ENCODE measurements around the gene RASAL2. TPM values are rescaled to one million over a fixed set of nuclear protein-coding genes. Genes with fewer than 3 reads are reported as not detected.

RASAL2 gene
- total and polyA plus RNA-seq, 2 of the 13 experiments (the other 11 are each of a cell fraction or from before 2014, with no cell fraction given) = 5.4 to 5.9 TPM

DNA sequence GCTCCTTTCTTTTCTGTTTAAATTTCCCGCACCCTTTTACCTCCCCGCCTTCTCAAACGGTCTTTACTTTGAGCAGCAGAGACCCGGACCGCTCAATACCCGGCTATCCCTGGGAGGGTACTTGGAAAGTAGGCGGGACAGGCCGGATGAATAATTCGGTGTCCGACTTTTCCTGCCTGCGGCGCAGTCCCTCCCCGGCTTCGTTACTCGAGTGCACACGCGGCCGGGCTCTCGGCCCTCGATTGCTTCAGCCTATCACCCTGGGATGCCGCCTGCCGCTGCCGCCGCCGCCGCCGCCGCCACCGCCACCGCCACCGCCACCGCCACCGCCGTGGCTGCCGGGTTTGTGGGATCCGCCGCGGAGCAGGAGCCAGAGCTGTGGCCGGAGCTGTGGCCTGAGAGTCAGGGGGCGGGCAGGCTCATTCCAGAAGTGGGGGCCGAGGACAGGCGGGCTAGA lies 382 bp upstream of the RASAL2 start (continued):
- TF ChIP-seq ZNF687 (CRISPR knock-in tag; IDR thresholded peaks at IDR 0.05) (no peak; the same call in 1 of the 2 replicates), ZNF883 (CRISPR knock-in tag; IDR thresholded peaks at IDR 0.05; ENCODE audit: not compliant biosample characterization) (no peak), ZC3H13 (CRISPR knock-in tag; IDR thresholded peaks at IDR 0.05) (0 out of 2 replicates have a peak, but pooled peaks have one; percentile 37), SOX6 (IDR thresholded peaks at IDR 0.05) (no peak), SOX6 (CRISPR knock-in tag; IDR thresholded peaks at IDR 0.05) (peak; percentile 15), MIXL1 (CRISPR knock-in tag; IDR thresholded peaks at IDR 0.05) (peak; percentile 73), RFX1 (IDR thresholded peaks at IDR 0.05) (peak; percentile 32; the same call in 1 of the 2 replicates), BCL6 (CRISPR knock-in tag; IDR thresholded peaks at IDR 0.05) (peak; percentile 92), ZNF143 (CRISPR knock-in tag; IDR thresholded peaks at IDR 0.05) (peak; percentile 43; the same call in 1 of the 2 replicates), ZEB1 (IDR thresholded peaks at IDR 0.05; ENCODE audit: insufficient replicate concordance, low read depth) (no peak), ZFX (CRISPR knock-in tag; IDR thresholded peaks at IDR 0.05; ENCODE audit: low read depth) (peak; percentile 47), REST (IDR thresholded peaks at IDR 0.05; ENCODE audit: borderline replicate concordance in 1 of 2, low read depth in 1 of 2, low read length in 2 of 2) (no peak; a peak in 1 of 4 replicates), PITX1 (CRISPR knock-in tag; IDR thresholded peaks at IDR 0.05) (peak; percentile 59), STAG1 (CRISPR knock-in tag; IDR thresholded peaks at IDR 0.05) (peak; percentile 12; the same call in 1 of the 2 replicates), ZFP36 (IDR thresholded peaks at IDR 0.05; ENCODE audit: borderline replicate concordance, low read depth, low read length, partially characterized antibody) (no peak), MED13 (CRISPR knock-in tag; IDR thresholded peaks at IDR 0.05) (0 out of 2 replicates have a peak, but pooled peaks have one; percentile 3)
- TF ChIP-seq, protein P1, sequence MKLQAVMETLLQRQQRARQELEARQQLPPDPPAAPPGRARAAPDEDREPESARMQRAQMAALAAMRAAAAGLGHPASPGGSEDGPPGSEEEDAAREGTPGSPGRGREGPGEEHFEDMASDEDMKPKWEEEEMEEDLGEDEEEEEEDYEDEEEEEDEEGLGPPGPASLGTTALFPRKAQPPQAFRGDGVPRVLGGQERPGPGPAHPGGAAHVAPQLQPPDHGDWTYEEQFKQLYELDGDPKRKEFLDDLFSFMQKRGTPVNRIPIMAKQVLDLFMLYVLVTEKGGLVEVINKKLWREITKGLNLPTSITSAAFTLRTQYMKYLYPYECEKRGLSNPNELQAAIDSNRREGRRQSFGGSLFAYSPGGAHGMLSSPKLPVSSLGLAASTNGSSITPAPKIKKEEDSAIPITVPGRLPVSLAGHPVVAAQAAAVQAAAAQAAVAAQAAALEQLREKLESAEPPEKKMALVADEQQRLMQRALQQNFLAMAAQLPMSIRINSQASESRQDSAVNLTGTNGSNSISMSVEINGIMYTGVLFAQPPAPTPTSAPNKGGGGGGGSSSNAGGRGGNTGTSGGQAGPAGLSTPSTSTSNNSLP (IDR thresholded peaks at IDR 0.05; ENCODE audit: low read depth, low read length) = peak; percentile 24; the same call in 1 of the 2 replicates
- TF ChIP-seq, protein P2, sequence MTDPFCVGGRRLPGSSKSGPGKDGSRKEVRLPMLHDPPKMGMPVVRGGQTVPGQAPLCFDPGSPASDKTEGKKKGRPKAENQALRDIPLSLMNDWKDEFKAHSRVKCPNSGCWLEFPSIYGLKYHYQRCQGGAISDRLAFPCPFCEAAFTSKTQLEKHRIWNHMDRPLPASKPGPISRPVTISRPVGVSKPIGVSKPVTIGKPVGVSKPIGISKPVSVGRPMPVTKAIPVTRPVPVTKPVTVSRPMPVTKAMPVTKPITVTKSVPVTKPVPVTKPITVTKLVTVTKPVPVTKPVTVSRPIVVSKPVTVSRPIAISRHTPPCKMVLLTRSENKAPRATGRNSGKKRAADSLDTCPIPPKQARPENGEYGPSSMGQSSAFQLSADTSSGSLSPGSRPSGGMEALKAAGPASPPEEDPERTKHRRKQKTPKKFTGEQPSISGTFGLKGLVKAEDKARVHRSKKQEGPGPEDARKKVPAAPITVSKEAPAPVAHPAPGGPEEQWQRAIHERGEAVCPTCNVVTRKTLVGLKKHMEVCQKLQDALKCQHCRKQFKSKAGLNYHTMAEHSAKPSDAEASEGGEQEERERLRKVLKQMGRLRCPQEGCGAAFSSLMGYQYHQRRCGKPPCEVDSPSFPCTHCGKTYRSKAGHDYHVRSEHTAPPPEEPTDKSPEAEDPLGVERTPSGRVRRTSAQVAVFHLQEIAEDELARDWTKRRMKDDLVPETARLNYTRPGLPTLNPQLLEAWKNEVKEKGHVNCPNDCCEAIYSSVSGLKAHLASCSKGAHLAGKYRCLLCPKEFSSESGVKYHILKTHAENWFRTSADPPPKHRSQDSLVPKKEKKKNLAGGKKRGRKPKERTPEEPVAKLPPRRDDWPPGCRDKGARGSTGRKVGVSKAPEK (CRISPR knock-in tag; IDR thresholded peaks at IDR 0.05; ENCODE audit: borderline replicate concordance) = no peak

All from HepG2 (cell line).